ENCODE results near the gene ANXA11. TPM values are rescaled to one million over a fixed set of nuclear protein-coding genes. Genes with fewer than 3 reads are reported as not detected.
A peak's percentile ranks its signal among the peaks of the same experiment; 100 is the strongest.

Gene ANXA11
- total and polyA plus RNA-seq, 2 donors: 107 to 152 TPM

- 98% methylated on average over 28 of the region's 28 CpGs for WGBS
- no peak for DNase-seq (ENCODE audit: low read depth in 6 of 9, low spot score in 9 of 9)
- peak overlapping the region in 1 of 2 donors; percentile 20 for H3K27ac ChIP-seq (ENCODE audit: low read depth in 1 of 2, low read length in 1 of 2)
- H3K36me3 ChIP-seq (ENCODE audit: control insufficient read depth in 2 of 2, insufficient read depth in 2 of 2, low read length in 1 of 2): peaks cover 91 to 93% of the 10 kb centered on the region in 2 donors
- no peaks in the 10 kb centered on the region for H3K4me1 ChIP-seq (ENCODE audit: control insufficient read depth in 2 of 2, insufficient read depth in 2 of 2, low read length in 2 of 2)
- H3K27me3 ChIP-seq (ENCODE audit: control insufficient read depth in 2 of 2, insufficient read depth in 1 of 2, low read length in 1 of 2): no peaks in the 10 kb centered on the region
- no peak overlapping the region for H3K4me3 ChIP-seq (ENCODE audit: low read length in 2 of 2)
- H3K9me3 ChIP-seq (ENCODE audit: control insufficient read depth in 2 of 2, insufficient read depth in 1 of 2, low read length in 1 of 2): no peaks in the 10 kb centered on the region
Measured at GRCh38 chr10:80166581-80167470, 38.5 kb downstream of the ANXA11 start.

GRCh38 chr10:80165173-80165572 is 40.2 kb downstream of the ANXA11 start:
- Histone ChIP-seq H3K9me3 (ENCODE audit: control insufficient read depth in 2 of 2, insufficient read depth in 1 of 2, low read length in 1 of 2) (peaks cover 0 to 1% of the 10 kb centered on the region in 2 donors), H3K36me3 (ENCODE audit: control insufficient read depth in 2 of 2, insufficient read depth in 2 of 2, low read length in 1 of 2) (peaks cover 92 to 97% of the 10 kb centered on the region in 2 donors), H3K4me3 (ENCODE audit: low read length in 2 of 2) (no peak overlapping the region), H3K27ac (ENCODE audit: low read depth in 1 of 2, low read length in 1 of 2) (no peak overlapping the region), H3K4me1 (ENCODE audit: control insufficient read depth in 2 of 2, insufficient read depth in 2 of 2, low read length in 2 of 2) (no peaks in the 10 kb centered on the region), H3K27me3 (ENCODE audit: control insufficient read depth in 2 of 2, insufficient read depth in 1 of 2, low read length in 1 of 2) (no peaks in the 10 kb centered on the region)
- 97% methylated on average over 7 of the region's 7 CpGs for WGBS
- no peak for DNase-seq (ENCODE audit: low read depth in 6 of 9, low spot score in 9 of 9)

GRCh38 chr10:80164596-80164995 is 40.7 kb downstream of the ANXA11 start:
- Histone ChIP-seq H3K9me3 (ENCODE audit: control insufficient read depth in 2 of 2, insufficient read depth in 1 of 2, low read length in 1 of 2) (peaks cover 0 to 1% of the 10 kb centered on the region in 2 donors), H3K27ac (ENCODE audit: low read depth in 1 of 2, low read length in 1 of 2) (no peak overlapping the region), H3K36me3 (ENCODE audit: control insufficient read depth in 2 of 2, insufficient read depth in 2 of 2, low read length in 1 of 2) (peaks cover 92 to 98% of the 10 kb centered on the region in 2 donors), H3K4me3 (ENCODE audit: low read length in 2 of 2) (no peak overlapping the region), H3K27me3 (ENCODE audit: control insufficient read depth in 2 of 2, insufficient read depth in 1 of 2, low read length in 1 of 2) (no peaks in the 10 kb centered on the region), H3K4me1 (ENCODE audit: control insufficient read depth in 2 of 2, insufficient read depth in 2 of 2, low read length in 2 of 2) (no peaks in the 10 kb centered on the region)
- 96% methylated on average over 7 of the region's 7 CpGs for WGBS
- no peak for DNase-seq (ENCODE audit: low read depth in 6 of 9, low spot score in 9 of 9)

GRCh38 chr10:80163741-80164341 is 41.5 kb downstream of the ANXA11 start:
- peaks cover 92 to 98% of the 10 kb centered on the region in 2 donors for H3K36me3 ChIP-seq (ENCODE audit: control insufficient read depth in 2 of 2, insufficient read depth in 2 of 2, low read length in 1 of 2)
- no peaks in the 10 kb centered on the region for H3K4me1 ChIP-seq (ENCODE audit: control insufficient read depth in 2 of 2, insufficient read depth in 2 of 2, low read length in 2 of 2)
- H3K4me3 ChIP-seq (ENCODE audit: low read length in 2 of 2): no peak overlapping the region
- no peak for DNase-seq (ENCODE audit: low read depth in 6 of 9, low spot score in 9 of 9)
- H3K9me3 ChIP-seq (ENCODE audit: control insufficient read depth in 2 of 2, insufficient read depth in 1 of 2, low read length in 1 of 2): peaks cover 0 to 1% of the 10 kb centered on the region in 2 donors
- H3K27me3 ChIP-seq (ENCODE audit: control insufficient read depth in 2 of 2, insufficient read depth in 1 of 2, low read length in 1 of 2): no peaks in the 10 kb centered on the region
- H3K27ac ChIP-seq (ENCODE audit: low read depth in 1 of 2, low read length in 1 of 2): no peak overlapping the region
- 96% methylated on average over 8 of the region's 8 CpGs for WGBS

- H3K4me1 ChIP-seq (ENCODE audit: control insufficient read depth in 2 of 2, insufficient read depth in 2 of 2, low read length in 2 of 2): no peaks in the 10 kb centered on the region
- H3K9me3 ChIP-seq (ENCODE audit: control insufficient read depth in 2 of 2, insufficient read depth in 1 of 2, low read length in 1 of 2): peaks cover 0 to 1% of the 10 kb centered on the region in 2 donors
- WGBS: 96% methylated on average over 21 of the region's 21 CpGs
- DNase-seq (ENCODE audit: low read depth in 6 of 9, low spot score in 9 of 9): peak in 3 of 9 donors; percentile 11 to 44 (median 18)
- peaks cover 100% of the 10 kb centered on the region in 2 donors for H3K36me3 ChIP-seq (ENCODE audit: control insufficient read depth in 2 of 2, insufficient read depth in 2 of 2, low read length in 1 of 2)
- H3K27ac ChIP-seq (ENCODE audit: low read depth in 1 of 2, low read length in 1 of 2): no peak overlapping the region
- H3K4me3 ChIP-seq (ENCODE audit: low read length in 2 of 2): no peak overlapping the region
- H3K27me3 ChIP-seq (ENCODE audit: control insufficient read depth in 2 of 2, insufficient read depth in 1 of 2, low read length in 1 of 2): no peaks in the 10 kb centered on the region
Measured at GRCh38 chr10:80161321-80162083, 43.8 kb downstream of the ANXA11 start.

- WGBS: 98% methylated on average over 17 of the region's 17 CpGs
- H3K4me1 ChIP-seq (ENCODE audit: control insufficient read depth in 2 of 2, insufficient read depth in 2 of 2, low read length in 2 of 2): no peaks in the 10 kb centered on the region
- peaks cover 100% of the 10 kb centered on the region in 2 donors for H3K36me3 ChIP-seq (ENCODE audit: control insufficient read depth in 2 of 2, insufficient read depth in 2 of 2, low read length in 1 of 2)
- no peak overlapping the region for H3K27ac ChIP-seq (ENCODE audit: low read depth in 1 of 2, low read length in 1 of 2)
- no peaks in the 10 kb centered on the region for H3K27me3 ChIP-seq (ENCODE audit: control insufficient read depth in 2 of 2, insufficient read depth in 1 of 2, low read length in 1 of 2)
- peaks cover 0 to 1% of the 10 kb centered on the region in 2 donors for H3K9me3 ChIP-seq (ENCODE audit: control insufficient read depth in 2 of 2, insufficient read depth in 1 of 2, low read length in 1 of 2)
- DNase-seq (ENCODE audit: low read depth in 6 of 9, low spot score in 9 of 9): no peak
- no peak overlapping the region for H3K4me3 ChIP-seq (ENCODE audit: low read length in 2 of 2)
Measured at GRCh38 chr10:80160361-80161320, 44.7 kb downstream of the ANXA11 start.

GRCh38 chr10:80159166-80159873 is 46.0 kb downstream of the ANXA11 start:
- DNase-seq (ENCODE audit: low read depth in 6 of 9, low spot score in 9 of 9): no peak
- Histone ChIP-seq H3K4me1 (ENCODE audit: control insufficient read depth in 2 of 2, insufficient read depth in 2 of 2, low read length in 2 of 2) (no peaks in the 10 kb centered on the region), H3K9me3 (ENCODE audit: control insufficient read depth in 2 of 2, insufficient read depth in 1 of 2, low read length in 1 of 2) (peaks cover 0 to 1% of the 10 kb centered on the region in 2 donors), H3K4me3 (ENCODE audit: low read length in 2 of 2) (no peak overlapping the region), H3K27ac (ENCODE audit: low read depth in 1 of 2, low read length in 1 of 2) (peak overlapping the region in 1 of 2 donors; percentile 8), H3K27me3 (ENCODE audit: control insufficient read depth in 2 of 2, insufficient read depth in 1 of 2, low read length in 1 of 2) (no peaks in the 10 kb centered on the region), H3K36me3 (ENCODE audit: control insufficient read depth in 2 of 2, insufficient read depth in 2 of 2, low read length in 1 of 2) (peaks cover 100% of the 10 kb centered on the region in 2 donors)
- 95% methylated on average over 9 of the region's 9 CpGs for WGBS

Measured in thymus (tissue), 11 donors.